ENCODE measurements around the gene CSNK2B.

Gene CSNK2B

GRCh38 chr6:31639043-31639442, 26.8 kb upstream of the CSNK2B start:
- no peak for DNase-seq

- DNase-seq = no peak
These were observed 26.4 kb upstream of the CSNK2B start for GRCh38 chr6:31639449-31639861.

GRCh38 chr6:31640612-31641011, 25.3 kb upstream of the CSNK2B start:
- no peak for DNase-seq

- DNase-seq = no peak
These were observed 24.5 kb upstream of the CSNK2B start for GRCh38 chr6:31641370-31641769.

GRCh38 chr6:31642798-31643570, 22.9 kb upstream of the CSNK2B start:
- no peak for DNase-seq

- no peak for DNase-seq
These were observed 21.9 kb upstream of the CSNK2B start for GRCh38 chr6:31643818-31644454.

- DNase-seq = no peak
These were observed 20.6 kb upstream of the CSNK2B start for GRCh38 chr6:31645325-31645724.

GRCh38 chr6:31651602-31652191, 14.2 kb upstream of the CSNK2B start:
- no peak for DNase-seq

GRCh38 chr6:31652925-31653724, 12.8 kb upstream of the CSNK2B start:
- no peak for DNase-seq

GRCh38 chr6:31654574-31655348, 11.1 kb upstream of the CSNK2B start:
- no peak for DNase-seq

GRCh38 chr6:31655349-31656237, 10.3 kb upstream of the CSNK2B start, which contains the start of gene APOM:
Gene APOM, plus strand, starts transcription at chr6:31655894. Its CDS starts 73 bp downstream, at chr6:31655967.
- DNase-seq = no peak

GRCh38 chr6:31657406-31658157, 8.3 kb upstream of the CSNK2B start:
- DNase-seq = no peak

- no peak for DNase-seq
These were observed 7.7 kb upstream of the CSNK2B start for GRCh38 chr6:31658158-31658688.

- DNase-seq = no peak
These were observed 6.8 kb upstream of the CSNK2B start for GRCh38 chr6:31658983-31659648.

- DNase-seq = no peak
These were observed 6.1 kb upstream of the CSNK2B start for GRCh38 chr6:31659649-31660380.

GRCh38 chr6:31660381-31661261, 5.3 kb upstream of the CSNK2B start, which contains the start of gene C6orf47:
Gene C6orf47, minus strand, starts transcription at chr6:31660778. Its CDS starts 831 bp downstream, at chr6:31659947.
- no peak for DNase-seq

- DNase-seq = no peak
These were observed 4.4 kb upstream of the CSNK2B start for GRCh38 chr6:31661262-31662123.
